ENCODE data around the gene PNCK.
"Not testable (repeated sequence)": the region's sequence is repeated elsewhere in the genome, so short reads cannot be mapped to it uniquely, and the experiment has no call there.

The PNCK gene

GRCh38 chrX:153699210-153699783 is 25.7 kb upstream of the PNCK start:
- not testable (repeated sequence) for DNase-seq (ENCODE audit: low read depth in 2 of 2)

GRCh38 chrX:153697924-153698865 is 24.6 kb upstream of the PNCK start:
- DNase-seq (ENCODE audit: low read depth in 2 of 2), result no peak

DNA sequence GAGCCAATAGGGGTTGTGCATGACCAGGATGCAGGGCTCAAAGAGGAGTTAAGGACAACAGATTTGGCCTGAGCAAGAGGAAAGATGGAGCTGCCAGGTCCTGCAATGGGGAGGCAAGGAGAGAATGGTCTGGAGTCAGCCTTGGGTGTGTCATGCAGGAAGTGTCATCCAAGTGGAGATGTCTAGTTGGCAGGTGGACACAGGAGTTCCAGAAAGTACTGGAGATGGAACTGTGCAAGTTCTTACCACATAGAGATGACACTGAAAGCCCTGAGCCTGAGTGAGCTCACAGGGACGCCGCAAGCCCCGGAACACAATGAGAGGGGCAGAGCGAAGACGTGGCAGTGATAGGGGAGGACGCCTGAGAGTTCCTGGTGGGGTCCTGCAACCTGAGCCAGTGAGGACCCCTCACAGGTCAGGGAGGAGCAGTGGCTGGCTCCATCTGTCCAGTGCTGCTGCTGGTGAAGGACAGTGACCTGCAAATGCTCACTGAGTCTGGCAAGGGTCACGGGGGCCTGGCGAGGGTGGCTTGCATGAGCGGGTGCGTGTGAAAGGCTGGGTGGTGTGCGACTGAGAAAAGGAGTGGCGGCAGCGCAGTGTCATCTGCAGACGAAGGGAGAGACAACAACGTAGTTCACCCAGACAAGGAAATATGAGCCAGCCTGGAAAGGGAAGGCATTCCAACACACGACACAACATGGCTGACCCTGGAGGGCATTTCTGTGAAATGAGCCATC is 23.5 kb upstream of the PNCK start:
- DNase-seq (ENCODE audit: low read depth in 2 of 2), result not testable (repeated sequence)

- DNase-seq (ENCODE audit: low read depth in 2 of 2), result not testable (repeated sequence)
These were observed 22.9 kb upstream of the PNCK start for GRCh38 chrX:153696538-153696937.

DNA sequence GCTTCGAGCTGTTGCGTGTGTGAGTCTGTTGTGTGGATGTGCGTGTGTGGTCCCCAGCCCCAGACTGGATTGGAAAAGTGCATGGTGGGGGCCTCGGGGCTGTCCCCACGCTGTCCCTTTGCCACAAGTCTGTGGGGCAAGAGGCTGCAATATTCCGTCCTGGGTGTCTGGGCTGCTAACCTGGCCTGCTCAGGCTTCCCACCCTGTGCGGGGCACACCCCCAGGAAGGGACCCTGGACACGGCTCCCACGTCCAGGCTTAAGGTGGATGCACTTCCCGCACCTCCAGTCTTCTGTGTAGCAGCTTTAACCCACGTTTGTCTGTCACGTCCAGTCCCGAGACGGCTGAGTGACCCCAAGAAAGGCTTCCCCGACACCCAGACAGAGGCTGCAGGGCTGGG is 22.5 kb upstream of the PNCK start:
- no peak for DNase-seq (ENCODE audit: low read depth in 2 of 2)

- DNase-seq (ENCODE audit: low read depth in 2 of 2), result no peak
These were observed 21.2 kb upstream of the PNCK start for GRCh38 chrX:153694687-153695270.

- DNase-seq (ENCODE audit: low read depth in 2 of 2), result not testable (repeated sequence)
These were observed 20.6 kb upstream of the PNCK start for GRCh38 chrX:153694256-153694655.

DNA sequence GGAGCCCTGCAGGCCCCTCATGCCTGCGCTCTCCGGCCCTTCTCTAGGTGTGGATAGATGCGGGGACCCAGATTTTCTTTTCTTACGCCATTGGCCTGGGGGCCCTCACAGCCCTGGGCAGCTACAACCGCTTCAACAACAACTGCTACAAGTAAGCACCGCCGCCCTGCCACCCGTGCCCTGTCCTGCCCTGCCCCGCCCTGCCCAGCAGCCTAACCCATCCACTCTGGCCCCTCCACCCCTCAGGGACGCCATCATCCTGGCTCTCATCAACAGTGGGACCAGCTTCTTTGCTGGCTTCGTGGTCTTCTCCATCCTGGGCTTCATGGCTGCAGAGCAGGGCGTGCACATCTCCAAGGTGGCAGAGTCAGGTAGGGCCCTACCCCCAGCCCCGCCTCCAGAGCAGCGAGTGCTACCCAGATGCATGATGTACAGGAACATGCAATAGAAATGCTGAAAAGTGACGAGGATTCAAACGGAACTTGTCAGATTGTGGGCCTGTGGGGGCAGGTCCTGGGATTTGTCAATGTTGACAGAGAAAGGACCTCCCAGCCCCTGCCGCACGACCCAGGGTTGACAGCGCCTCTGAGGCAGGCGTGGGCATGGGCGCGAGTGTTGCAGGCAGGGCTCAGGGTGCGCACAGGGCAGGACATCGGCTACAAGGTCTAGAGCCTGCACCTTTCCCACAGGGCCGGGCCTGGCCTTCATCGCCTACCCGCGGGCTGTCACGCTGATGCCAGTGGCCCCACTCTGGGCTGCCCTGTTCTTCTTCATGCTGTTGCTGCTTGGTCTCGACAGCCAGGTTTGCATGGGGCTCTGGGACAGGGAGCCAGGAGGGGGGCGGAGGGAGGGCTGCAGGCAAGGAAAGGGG is 19.8 kb upstream of the PNCK start:
- DNase-seq (ENCODE audit: low read depth in 2 of 2), result no peak

DNA sequence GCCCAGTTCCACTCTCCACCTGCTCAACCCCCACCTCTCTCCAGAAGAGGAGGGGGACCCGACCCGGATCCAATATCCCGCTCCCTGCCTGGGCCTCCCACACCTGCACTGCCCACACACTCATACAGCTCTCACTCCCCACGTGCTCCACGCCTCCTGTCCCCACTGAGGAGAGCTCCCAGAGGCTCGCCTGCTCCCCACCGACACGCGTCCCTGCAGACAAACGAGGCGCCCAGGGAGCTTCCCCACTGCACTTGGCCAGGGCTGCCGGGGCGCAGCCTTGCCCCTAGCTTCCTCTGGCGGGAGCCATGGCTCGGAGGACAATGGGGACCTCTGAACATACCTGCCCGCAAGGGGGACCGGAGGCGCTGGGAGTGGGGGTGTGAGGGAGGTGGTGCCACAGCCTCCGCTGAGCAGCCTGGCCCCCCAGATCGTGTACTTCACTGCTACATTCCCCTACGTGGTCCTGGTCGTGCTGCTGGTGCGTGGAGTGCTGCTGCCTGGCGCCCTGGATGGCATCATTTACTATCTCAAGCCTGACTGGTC is 19.1 kb upstream of the PNCK start:
- DNase-seq (ENCODE audit: low read depth in 2 of 2), result no peak

- DNase-seq (ENCODE audit: low read depth in 2 of 2), result no peak
These were observed 18.4 kb upstream of the PNCK start for GRCh38 chrX:153692003-153692402.

GRCh38 chrX:153691032-153691827 is 17.6 kb upstream of the PNCK start:
- not testable (repeated sequence) for DNase-seq (ENCODE audit: low read depth in 2 of 2)

- DNase-seq (ENCODE audit: low read depth in 2 of 2), result no peak
These were observed 16.9 kb upstream of the PNCK start for GRCh38 chrX:153690466-153690865.

DNA sequence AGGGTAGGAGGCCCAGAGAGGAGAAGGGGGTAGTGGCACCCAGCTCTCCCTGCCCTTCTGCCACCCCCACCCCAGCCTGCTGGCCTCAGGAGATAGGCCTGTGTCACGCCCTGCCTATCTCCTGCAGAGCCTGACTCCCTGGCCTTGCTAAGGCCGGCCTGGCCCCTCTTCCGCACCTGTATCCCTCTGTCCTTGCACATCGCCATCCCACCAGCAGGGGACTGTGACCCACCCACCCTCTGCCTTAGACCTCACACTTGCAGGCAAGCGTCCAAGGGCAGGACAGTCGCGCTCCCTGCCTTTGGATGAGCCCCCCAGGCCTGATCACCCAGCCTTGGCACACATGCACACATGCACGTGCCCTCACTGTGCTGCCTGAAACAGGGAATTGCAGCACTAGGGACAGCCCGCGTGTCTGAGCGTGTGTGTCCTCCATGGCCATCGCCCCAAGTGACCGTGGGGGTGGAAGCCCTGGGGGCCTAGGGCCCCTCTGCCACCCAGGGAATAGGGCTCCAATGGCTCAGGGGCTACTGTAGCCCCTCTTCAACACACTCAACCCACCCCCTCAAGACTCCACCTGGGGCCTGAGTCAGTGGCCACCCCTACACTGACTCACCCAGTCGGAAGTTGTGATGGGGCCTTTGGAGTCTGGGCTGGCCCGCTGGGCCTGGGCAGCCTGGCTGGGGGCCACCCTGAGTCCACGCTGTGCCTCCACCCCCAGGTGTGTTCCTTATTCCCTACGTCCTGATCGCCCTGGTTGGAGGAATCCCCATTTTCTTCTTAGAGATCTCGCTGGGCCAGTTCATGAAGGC is 16.2 kb upstream of the PNCK start:
- DNase-seq (ENCODE audit: low read depth in 2 of 2), result no peak

GRCh38 chrX:153688911-153689590 is 15.4 kb upstream of the PNCK start:
- DNase-seq (ENCODE audit: low read depth in 2 of 2), result no peak

DNA sequence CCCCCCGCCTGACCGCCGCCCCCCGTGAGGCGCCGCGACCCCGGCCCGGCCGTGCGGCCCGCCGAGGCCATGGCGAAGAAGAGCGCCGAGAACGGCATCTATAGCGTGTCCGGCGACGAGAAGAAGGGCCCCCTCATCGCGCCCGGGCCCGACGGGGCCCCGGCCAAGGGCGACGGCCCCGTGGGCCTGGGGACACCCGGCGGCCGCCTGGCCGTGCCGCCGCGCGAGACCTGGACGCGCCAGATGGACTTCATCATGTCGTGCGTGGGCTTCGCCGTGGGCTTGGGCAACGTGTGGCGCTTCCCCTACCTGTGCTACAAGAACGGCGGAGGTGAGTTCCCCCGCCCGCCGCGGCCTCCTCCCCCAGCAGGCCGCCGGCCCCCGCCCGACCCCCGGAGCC is 14.9 kb upstream of the PNCK start:
- no peak for DNase-seq (ENCODE audit: low read depth in 2 of 2)

- DNase-seq (ENCODE audit: low read depth in 2 of 2), result no peak
These were observed 14.5 kb upstream of the PNCK start for GRCh38 chrX:153688071-153688470.

- DNase-seq (ENCODE audit: low read depth in 2 of 2), result peak in 1 of 2 donors; percentile 17
These were observed 13.8 kb upstream of the PNCK start, which contains the start of gene SLC6A8 for GRCh38 chrX:153687121-153688039. TSS of gene SLC6A8 (plus strand) at chrX:153687926. CDS start at chrX:153688575, 649 bp downstream.

Data from stimulated activated CD4-positive, alpha-beta T cell treated with anti-CD3 and anti-CD28 coated beads, Interleukin-15, amount 100 ng/mL, for 48 hours (primary cell).